ENCODE measurements around the gene ARF5.
"Not testable (repeated sequence)": the region's sequence is repeated elsewhere in the genome, so short reads cannot be mapped to it uniquely, and the experiment has no call there.

Gene ARF5

DNA sequence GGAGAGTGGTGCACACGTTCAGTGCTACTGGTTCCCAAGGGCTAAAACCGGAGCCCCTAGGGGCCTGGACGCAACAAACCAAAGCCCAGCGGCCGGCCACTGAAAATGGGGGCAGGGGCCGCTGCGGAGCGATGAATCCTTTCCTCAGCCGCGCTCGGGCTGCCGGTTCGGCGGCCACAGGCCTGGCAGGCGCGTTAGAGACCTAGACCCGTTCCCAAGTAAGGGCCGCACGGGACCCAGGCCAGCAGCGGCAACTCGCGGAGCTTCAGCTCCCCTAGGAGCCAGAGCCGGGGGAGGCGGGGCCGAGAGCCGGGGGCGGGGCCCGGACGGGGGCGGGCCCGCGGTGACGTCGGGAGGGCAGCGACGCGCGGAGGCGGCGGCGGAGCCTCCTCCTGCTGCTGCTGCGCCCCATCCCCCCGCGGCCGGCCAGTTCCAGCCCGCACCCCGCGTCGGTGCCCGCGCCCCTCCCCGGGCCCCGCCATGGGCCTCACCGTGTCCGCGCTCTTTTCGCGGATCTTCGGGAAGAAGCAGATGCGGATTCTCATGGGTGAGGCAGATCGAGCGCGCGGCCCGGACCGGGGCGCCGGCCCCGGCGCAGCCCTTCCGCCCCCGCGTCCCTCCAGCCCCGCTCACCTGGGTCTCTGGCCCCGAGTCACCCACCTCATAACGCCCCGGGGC, at the start of gene ARF5:
Gene ARF5 (plus strand): TSS at position 393 of the 678 bp plus-strand sequence. CDS start 88 bp downstream, at position 481.
- Mint-ChIP-seq H3K4me3 (peak within 1 kb of the TSS; percentile 96), H3K27ac (peak within 1 kb of the TSS; percentile 98), H3K27me3 (ENCODE audit: low read depth) (no peaks in the 10 kb centered on the region), H3K4me1 (ENCODE audit: low read depth) (peaks cover 41% of the 10 kb centered on the region), H3K9me3 (no peaks in the 10 kb centered on the region), H3K36me3 (ENCODE audit: low read depth) (peaks cover 27% of the 10 kb centered on the region)
- peak; percentile 85 for DNase-seq (ENCODE audit: low spot score)

DNA sequence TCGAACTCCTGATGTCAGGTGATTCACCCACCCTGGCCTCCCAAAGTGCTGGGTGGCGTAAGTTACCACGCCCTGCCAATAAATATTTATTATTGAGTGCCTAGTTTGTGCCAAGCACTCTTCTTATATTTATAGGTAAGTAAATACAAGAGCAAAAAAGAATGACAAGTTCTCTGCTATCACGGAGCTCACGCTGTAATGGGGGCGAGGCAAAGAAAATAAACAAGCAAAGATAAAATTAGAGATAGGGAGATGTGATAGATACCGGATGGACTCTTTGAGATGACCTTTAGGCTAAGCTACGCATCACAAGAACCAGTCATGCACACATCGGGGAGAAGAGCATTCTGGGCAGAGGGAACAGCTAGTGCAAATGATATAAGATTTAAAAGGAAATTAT, 49.1 kb upstream of the ARF5 start:
- DNase-seq (ENCODE audit: low spot score): no peak
- no peaks in the 10 kb centered on the region for H3K36me3 Mint-ChIP-seq (ENCODE audit: low read depth)
- H3K4me1 Mint-ChIP-seq (ENCODE audit: low read depth): no peaks in the 10 kb centered on the region
- H3K9me3 Mint-ChIP-seq: peaks cover 4% of the 10 kb centered on the region
- H3K27me3 Mint-ChIP-seq (ENCODE audit: low read depth): peaks cover 35% of the 10 kb centered on the region
- no peak overlapping the region for H3K4me3 Mint-ChIP-seq
- H3K27ac Mint-ChIP-seq: no peak overlapping the region

DNA sequence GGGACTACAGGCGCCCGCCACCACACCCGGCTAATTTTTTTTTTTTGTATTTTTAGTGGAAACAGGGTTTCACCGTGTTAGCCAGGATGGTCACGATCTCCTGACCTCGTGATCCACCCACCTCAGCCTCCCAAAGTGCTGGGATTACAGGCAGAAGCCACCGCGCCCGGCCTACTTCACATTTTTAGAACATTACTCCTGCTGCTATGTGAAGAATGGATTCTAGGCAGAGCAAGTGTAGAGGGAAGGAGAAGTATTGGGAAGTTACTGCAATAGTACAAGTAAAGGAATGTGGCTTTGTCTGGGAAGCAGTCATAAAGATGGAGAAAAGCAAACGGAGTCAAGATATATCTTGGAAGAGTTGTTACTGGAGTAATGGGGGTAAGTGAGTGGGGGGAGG, 47.8 kb upstream of the ARF5 start:
- H3K9me3 Mint-ChIP-seq; H3K4me3 Mint-ChIP-seq; H3K4me1 Mint-ChIP-seq (ENCODE audit: low read depth); H3K36me3 Mint-ChIP-seq (ENCODE audit: low read depth); H3K27ac Mint-ChIP-seq; DNase-seq (ENCODE audit: low spot score): not testable (repeated sequence)
- H3K27me3 Mint-ChIP-seq (ENCODE audit: low read depth): peaks cover 28% of the 10 kb centered on the region

DNA sequence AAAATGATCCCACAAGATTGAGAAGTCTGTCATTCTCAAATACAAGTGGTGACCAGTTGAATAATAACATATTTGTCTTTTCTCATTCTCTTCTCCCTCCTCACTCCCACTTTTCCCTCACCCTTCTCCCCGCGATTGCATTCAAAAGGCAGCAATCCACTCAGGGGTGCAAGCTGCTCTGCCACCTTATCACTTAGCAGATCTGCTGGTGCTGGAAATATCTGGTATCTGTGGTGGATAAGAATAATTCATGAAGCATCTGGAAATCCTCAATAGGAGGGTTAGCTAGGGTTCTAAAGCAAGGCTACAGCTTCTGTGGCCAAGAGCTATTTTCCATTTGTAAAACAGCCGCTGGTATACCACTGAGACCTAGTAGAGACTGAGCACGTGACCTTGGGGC, 46.7 kb upstream of the ARF5 start:
- DNase-seq (ENCODE audit: low spot score): no peak
- H3K36me3 Mint-ChIP-seq (ENCODE audit: low read depth): no peaks in the 10 kb centered on the region
- H3K9me3 Mint-ChIP-seq: peaks cover 5% of the 10 kb centered on the region
- peaks cover 18% of the 10 kb centered on the region for H3K27me3 Mint-ChIP-seq (ENCODE audit: low read depth)
- no peak overlapping the region for H3K4me3 Mint-ChIP-seq
- no peak overlapping the region for H3K27ac Mint-ChIP-seq
- no peaks in the 10 kb centered on the region for H3K4me1 Mint-ChIP-seq (ENCODE audit: low read depth)

DNA sequence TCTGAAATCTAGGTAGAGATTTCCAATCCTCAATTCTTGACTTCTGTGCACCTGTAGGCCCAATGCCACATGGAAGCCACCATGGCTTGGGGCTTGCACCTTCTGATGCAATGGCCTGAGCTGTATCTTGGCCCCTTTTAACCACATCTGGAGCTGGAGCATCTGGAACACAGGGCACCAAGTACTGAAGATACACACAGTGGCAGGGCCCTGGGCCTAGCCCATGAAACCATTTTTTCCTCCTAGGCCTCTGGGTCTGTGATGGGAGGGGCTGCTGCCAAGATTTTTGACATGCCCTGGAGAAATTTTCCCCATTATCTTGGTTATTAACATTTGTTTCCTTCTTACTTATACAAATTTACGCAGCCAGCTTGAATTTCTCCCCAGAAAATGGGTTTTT, 41.9 kb upstream of the ARF5 start:
- Mint-ChIP-seq H3K27ac (no peak overlapping the region), H3K4me3 (no peak overlapping the region), H3K9me3 (peaks cover 6% of the 10 kb centered on the region), H3K4me1 (ENCODE audit: low read depth) (no peaks in the 10 kb centered on the region), H3K36me3 (ENCODE audit: low read depth) (no peaks in the 10 kb centered on the region), H3K27me3 (ENCODE audit: low read depth) (peaks cover 3% of the 10 kb centered on the region)
- DNase-seq (ENCODE audit: low spot score): no peak

DNA sequence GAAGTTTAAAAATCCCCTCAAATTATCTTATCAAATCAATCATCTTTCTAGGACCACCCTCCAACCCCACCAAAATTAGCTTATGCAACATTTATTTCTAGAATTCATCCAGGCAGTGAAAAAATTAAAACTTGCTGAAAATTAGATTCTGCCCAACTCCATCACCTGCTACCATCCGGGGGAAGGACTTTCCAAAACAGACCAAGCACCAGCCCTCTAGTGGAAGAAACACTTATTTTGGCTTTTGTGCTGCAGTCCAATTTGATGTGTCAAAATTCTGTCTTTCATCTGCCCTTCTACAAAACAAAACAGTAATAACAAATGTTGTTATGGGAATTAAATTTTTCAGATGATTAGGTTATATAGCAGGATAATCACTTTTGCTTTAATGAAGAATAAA, 38.0 kb upstream of the ARF5 start:
- no peaks in the 10 kb centered on the region for H3K4me1 Mint-ChIP-seq (ENCODE audit: low read depth)
- no peak overlapping the region for H3K27ac Mint-ChIP-seq
- H3K36me3 Mint-ChIP-seq (ENCODE audit: low read depth): no peaks in the 10 kb centered on the region
- H3K27me3 Mint-ChIP-seq (ENCODE audit: low read depth): peaks cover 3% of the 10 kb centered on the region
- DNase-seq (ENCODE audit: low spot score): no peak
- peaks cover 6% of the 10 kb centered on the region for H3K9me3 Mint-ChIP-seq
- no peak overlapping the region for H3K4me3 Mint-ChIP-seq

DNA sequence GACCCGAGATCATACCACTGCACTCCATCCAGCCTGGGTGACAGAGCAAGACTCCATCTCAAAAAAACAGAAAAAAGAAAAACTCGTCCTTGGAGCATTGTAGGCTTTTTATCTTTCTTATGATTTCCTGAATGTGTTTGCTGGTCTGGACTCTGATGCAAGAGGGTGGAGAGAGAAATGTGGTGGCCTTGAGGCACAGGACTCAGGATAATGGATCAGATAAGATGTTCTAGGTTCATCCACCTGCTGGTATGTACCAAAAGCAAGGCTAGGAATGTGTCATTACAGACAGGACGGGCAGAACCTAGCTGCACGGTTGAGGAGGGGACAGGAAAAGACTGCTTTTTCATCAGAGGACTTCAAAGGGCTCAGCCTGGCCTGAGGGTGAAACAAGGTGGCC, 36.3 kb upstream of the ARF5 start:
- H3K4me1 Mint-ChIP-seq (ENCODE audit: low read depth): no peaks in the 10 kb centered on the region
- no peak overlapping the region for H3K27ac Mint-ChIP-seq
- no peak for DNase-seq (ENCODE audit: low spot score)
- no peak overlapping the region for H3K4me3 Mint-ChIP-seq
- H3K36me3 Mint-ChIP-seq (ENCODE audit: low read depth): no peaks in the 10 kb centered on the region
- H3K27me3 Mint-ChIP-seq (ENCODE audit: low read depth): peaks cover 6% of the 10 kb centered on the region
- H3K9me3 Mint-ChIP-seq: peaks cover under 1% of the 10 kb centered on the region

DNA sequence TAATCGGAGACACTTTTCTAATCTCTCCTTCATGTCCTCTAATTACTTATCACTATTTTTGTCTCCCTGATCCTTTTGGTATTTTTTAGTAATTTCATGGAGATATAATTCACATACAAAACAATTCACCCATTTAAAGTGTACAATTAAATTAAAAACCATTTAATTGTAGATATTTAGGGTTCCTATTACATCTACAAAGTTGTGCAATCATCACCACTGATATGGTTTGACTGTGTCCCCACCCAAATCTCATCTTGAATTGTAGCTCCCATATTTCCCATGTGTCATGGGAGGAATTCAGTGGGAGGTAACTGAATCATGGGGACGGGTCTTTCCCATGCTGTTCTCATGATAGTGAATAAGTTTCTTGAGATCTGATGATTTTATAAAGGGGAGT, 31.8 kb upstream of the ARF5 start:
- no peak overlapping the region for H3K4me3 Mint-ChIP-seq
- H3K36me3 Mint-ChIP-seq (ENCODE audit: low read depth): no peaks in the 10 kb centered on the region

DNA sequence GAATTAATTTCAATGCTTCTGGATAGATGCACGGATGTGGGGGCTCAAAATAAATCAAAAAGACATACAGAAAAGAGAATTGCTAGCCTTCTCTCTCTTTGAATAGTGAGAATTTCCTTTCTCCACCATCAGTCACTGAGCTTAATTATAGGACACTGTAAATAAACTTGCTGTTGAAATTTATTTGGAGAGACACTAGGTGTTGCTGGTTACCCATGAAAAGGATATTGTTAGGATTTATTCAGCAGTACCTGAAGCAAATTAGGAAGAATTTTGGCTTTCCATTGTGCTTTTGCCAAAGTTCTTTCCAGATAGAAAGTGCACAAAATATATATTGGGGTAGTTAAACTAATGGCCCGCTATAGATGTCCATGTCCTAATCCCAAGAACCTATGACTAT, 30.4 kb upstream of the ARF5 start:
- peaks cover 4% of the 10 kb centered on the region for H3K27me3 Mint-ChIP-seq (ENCODE audit: low read depth)
- H3K4me3 Mint-ChIP-seq: no peak overlapping the region
- H3K27ac Mint-ChIP-seq: no peak overlapping the region
- H3K9me3 Mint-ChIP-seq: no peaks in the 10 kb centered on the region
- no peaks in the 10 kb centered on the region for H3K4me1 Mint-ChIP-seq (ENCODE audit: low read depth)
- DNase-seq (ENCODE audit: low spot score): no peak
- H3K36me3 Mint-ChIP-seq (ENCODE audit: low read depth): no peaks in the 10 kb centered on the region

More for the DNA sequence above, 31.8 kb upstream of the ARF5 start:
- no peak for DNase-seq (ENCODE audit: low spot score)
- Mint-ChIP-seq H3K4me1 (ENCODE audit: low read depth) (no peaks in the 10 kb centered on the region), H3K9me3 (no peaks in the 10 kb centered on the region), H3K27me3 (ENCODE audit: low read depth) (peaks cover 4% of the 10 kb centered on the region), H3K27ac (no peak overlapping the region)

DNA sequence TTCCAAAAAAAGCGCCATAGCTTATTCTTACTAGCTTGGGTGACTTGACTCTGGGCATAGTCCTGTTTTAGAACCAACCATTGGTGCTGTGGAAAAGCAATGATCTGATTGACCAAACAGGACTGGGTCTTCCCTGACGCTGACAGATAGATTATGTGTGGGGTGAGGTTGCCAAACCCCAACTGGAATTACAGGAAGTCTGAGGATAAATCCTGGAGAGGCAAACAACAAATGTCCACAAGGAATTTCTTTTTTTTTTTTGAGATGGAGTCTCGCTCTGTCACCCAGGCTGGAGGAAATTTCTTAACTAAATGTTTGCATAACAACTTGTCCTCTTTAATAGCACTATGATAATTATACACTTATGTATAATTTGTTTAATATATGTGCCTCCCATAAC, 22.0 kb upstream of the ARF5 start:
- Mint-ChIP-seq H3K9me3 (peaks cover 5% of the 10 kb centered on the region), H3K4me3 (no peak overlapping the region), H3K27me3 (ENCODE audit: low read depth) (no peaks in the 10 kb centered on the region), H3K36me3 (ENCODE audit: low read depth) (no peaks in the 10 kb centered on the region), H3K4me1 (ENCODE audit: low read depth) (no peaks in the 10 kb centered on the region), H3K27ac (no peak overlapping the region)
- DNase-seq (ENCODE audit: low spot score): no peak

DNA sequence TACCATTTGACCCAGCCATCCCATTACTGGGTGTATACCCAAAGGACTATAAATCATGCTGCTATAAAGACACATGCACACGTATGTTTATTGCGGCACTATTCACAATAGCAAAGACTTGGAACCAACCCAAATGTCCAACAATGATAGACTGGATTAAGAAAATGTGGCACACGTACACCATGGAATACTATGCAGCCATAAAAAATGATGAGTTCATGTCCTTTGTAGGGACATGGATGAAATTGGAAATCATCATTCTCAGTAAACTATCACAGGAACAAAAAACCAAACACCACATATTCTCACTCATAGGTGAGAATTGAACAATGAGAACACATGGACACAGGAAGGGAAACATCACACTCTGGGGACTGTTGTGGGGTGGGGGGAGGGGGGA, 20.2 kb upstream of the ARF5 start:
- H3K27me3 Mint-ChIP-seq (ENCODE audit: low read depth); DNase-seq (ENCODE audit: low spot score); H3K4me1 Mint-ChIP-seq (ENCODE audit: low read depth); H3K36me3 Mint-ChIP-seq (ENCODE audit: low read depth); H3K4me3 Mint-ChIP-seq; H3K27ac Mint-ChIP-seq; H3K9me3 Mint-ChIP-seq: not testable (repeated sequence)

DNA sequence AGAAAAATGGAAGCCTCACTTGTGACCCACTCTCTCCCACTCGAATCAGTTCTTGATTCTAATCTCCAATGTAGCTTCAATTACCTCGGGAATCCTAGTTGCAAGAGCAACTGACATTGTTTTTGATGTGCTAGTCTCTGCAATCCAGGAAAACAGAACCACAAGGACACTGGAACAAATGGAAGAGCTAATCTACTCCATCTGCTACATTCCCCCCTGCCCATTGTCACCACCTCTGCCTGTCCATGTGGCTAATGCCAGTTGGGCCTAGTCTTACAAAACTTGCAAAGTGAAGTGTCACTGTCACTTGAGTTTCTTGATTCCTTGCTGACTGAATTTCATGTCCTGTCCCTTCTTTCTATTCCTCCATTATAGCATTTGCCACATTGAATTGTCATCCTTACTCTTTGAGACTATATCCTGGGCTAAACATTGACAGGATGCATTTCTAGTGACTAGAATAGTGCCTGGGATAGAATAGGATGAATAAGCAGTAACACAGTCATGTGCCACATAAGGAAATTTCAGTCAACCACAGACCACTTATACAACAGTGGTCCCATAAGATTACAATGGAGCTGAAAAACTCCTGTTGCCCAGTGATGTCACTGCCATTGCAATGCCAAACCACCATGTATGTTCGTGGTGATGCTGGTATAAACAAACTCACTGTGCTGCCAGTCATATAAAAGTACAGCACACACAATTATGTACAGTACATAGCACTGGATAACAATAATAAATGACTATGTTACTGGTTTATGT, 16.3 kb upstream of the ARF5 start:
- H3K4me1 Mint-ChIP-seq (ENCODE audit: low read depth): no peaks in the 10 kb centered on the region
- H3K27me3 Mint-ChIP-seq (ENCODE audit: low read depth): no peaks in the 10 kb centered on the region
- H3K9me3 Mint-ChIP-seq: peaks cover 5% of the 10 kb centered on the region
- H3K27ac Mint-ChIP-seq: no peak overlapping the region
- no peaks in the 10 kb centered on the region for H3K36me3 Mint-ChIP-seq (ENCODE audit: low read depth)
- DNase-seq (ENCODE audit: low spot score): no peak
- no peak overlapping the region for H3K4me3 Mint-ChIP-seq

DNA sequence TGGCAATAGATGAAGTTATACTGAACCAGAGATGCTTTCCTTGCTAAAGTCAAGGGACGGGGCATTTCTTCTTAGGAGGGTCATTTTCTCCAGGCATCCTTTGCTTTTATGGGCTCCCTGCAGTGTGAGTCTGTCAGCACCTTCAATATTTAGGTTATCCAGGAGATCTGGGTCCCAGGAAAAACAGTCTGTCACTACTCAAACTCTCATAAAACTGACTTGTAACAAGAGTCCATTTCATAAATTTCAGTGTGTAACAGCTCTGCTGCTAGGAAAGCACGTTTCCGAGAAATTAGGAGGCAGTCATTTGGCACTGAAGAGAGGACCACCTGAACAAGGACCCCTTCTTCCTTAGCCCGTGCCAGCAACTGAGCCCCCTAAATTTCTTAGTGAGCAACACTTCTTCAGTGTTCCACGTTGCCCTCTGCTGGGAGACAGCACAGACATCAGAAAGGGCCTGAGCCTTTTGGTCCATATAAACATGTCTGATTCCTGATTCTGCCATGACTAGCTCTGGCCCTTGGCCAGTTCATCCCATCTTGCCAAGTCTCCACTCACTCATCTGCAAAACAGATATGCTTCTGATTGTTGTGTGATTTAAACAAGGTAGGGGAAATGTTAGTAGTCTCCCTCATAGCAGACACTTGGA, 10.1 kb upstream of the ARF5 start:
- Mint-ChIP-seq H3K4me1 (ENCODE audit: low read depth) (peaks cover 4% of the 10 kb centered on the region), H3K27me3 (ENCODE audit: low read depth) (no peaks in the 10 kb centered on the region), H3K27ac (no peak overlapping the region), H3K36me3 (ENCODE audit: low read depth) (peaks cover 20% of the 10 kb centered on the region), H3K4me3 (no peak overlapping the region), H3K9me3 (no peaks in the 10 kb centered on the region)
- no peak for DNase-seq (ENCODE audit: low spot score)

DNA sequence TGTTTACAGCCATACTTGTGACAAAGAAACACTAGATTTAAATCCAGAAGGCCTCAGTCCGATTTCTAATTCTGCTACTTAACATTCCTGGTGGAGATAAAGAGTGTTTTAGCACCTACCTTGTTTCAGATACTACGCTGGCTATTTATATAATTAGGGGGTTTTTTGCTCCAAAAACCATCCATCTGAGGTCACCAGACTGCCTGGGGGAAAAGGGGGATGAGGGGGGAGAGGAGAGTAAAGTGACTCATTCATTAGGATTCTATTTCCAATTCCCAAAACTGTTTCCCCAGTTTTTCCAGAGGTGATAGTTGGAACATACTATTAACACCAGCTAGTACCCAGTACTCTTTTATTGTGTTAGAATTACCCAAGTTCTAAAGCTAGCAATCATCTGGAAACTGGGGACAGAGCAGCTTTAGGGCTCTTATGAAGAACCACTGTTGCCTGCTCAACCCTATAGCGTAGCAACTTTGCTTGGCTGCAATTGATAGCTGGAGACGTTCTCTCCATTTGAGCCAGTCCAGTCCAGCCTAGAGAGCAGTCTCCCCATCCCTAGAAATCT, 9.4 kb upstream of the ARF5 start:
- no peak overlapping the region for H3K27ac Mint-ChIP-seq
- H3K36me3 Mint-ChIP-seq (ENCODE audit: low read depth): peaks cover 20% of the 10 kb centered on the region
- H3K4me3 Mint-ChIP-seq: no peak overlapping the region

More for the DNA sequence above, 9.4 kb upstream of the ARF5 start:
- no peaks in the 10 kb centered on the region for H3K27me3 Mint-ChIP-seq (ENCODE audit: low read depth)
- H3K9me3 Mint-ChIP-seq: no peaks in the 10 kb centered on the region
- no peak for DNase-seq (ENCODE audit: low spot score)
- peaks cover 8% of the 10 kb centered on the region for H3K4me1 Mint-ChIP-seq (ENCODE audit: low read depth)
